HG02938 (cell line): ENCODE results near the gene STRIP2.

Source experiments
- ATAC-seq: cut with Tn5 transposase; IDR thresholded peaks from one replicate; pipeline ENCODE4 v1.9.1; 2021; ENCODE audit warnings: mild to moderate bottlenecking, moderate library complexity; ENCODE audit not compliant: unreplicated experiment

Gene STRIP2

DNA sequence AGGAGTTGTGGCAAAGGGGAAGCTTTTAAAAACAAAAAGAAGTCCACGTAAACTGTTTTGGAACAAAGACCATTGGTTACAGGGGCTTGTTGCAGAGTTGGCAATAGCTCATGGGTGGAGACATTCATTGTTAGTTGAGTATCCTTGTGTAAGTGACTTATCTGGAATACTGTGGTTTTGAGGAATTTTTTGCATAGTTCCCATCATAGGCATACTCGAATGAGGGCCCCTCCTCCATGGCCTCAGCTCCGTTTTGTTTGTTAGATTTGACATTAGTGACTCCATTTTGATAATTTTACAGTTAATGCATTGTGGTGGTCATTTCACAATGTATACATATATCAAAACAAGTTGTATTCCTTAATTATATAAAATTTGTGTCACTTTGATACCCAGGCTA, 55.3 kb downstream of the STRIP2 start:
- no peak for ATAC-seq

DNA sequence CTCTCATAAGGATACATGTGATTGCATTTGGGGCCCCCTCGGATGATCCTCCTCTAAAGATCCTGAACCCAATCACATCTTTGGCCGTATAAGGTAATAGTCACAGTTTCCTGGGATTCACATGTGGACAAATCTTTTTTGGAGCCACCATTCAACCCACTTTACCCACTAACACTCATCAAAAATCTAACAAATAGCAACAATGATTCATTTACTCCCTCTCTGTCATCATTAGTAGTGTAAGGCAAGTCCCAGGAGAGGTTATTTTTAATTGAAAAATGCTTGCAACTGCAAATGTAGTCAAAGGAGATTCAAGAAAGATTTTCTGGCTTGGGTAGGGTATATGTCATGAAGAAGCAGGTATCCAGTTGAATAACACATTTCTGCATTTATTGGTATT, 58.2 kb downstream of the STRIP2 start:
- no peak for ATAC-seq

DNA sequence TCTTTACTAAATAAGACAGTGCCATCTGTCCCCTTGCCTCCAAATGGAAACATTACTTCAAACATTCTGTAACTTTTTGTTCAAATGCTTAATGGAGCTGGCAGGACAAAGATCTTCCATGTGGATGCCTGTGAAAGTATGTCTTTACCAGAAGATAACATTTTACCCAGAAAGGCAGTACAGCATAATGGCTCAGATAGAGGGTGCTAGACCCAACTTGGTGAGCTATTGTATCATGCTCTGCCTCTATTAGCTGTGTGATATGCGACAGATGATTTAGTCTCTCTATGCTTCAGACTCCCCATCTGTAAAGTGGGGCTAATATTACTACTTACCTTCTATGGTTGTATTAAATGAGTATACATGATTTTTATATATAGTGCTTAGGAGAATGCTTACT, 59.3 kb downstream of the STRIP2 start:
- no peak for ATAC-seq

GRCh38 chr7:129494041-129494440, 59.8 kb downstream of the STRIP2 start:
- peak; percentile 82 for ATAC-seq

GRCh38 chr7:129495987-129496386, 61.8 kb downstream of the STRIP2 start:
- ATAC-seq: no peak

DNA sequence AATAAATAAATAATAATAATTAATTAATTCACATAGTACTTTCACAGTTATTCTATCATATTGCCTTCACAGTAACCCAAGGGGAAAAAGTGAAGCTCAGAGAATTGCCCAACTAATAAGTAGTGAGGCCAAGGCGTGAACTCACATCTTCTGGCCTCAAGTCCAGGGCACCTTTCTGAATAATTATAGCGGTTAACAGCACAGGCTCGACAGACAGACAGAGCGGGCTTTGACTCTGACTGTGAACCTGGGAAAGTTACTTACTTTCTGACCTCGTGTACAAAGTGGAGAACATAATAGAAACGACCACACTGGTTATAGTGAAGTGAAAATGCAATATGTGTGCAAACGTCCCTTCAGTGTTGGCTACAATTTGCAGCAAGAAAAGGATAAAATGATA, 62.4 kb downstream of the STRIP2 start:
- no peak for ATAC-seq

DNA sequence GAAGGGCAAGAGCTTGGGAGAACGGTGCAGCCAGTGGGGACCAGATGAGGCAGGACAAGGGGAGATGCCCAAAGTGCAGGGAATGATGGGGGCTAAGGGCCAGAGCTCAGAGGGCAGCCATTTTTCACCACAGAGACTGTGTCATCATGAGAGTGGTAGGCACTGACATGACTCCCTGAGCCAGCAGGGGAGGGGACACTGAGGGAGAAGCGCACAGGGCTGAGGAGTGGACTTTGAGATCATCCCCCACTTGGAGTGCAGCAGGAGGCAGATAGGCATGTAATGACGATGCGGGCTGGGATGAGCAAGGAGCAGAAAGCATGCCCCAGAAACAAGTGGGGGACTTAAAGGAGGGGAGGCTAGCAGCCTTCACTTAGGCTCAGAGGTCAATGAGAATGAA, 62.9 kb downstream of the STRIP2 start:
- ATAC-seq: no peak

DNA sequence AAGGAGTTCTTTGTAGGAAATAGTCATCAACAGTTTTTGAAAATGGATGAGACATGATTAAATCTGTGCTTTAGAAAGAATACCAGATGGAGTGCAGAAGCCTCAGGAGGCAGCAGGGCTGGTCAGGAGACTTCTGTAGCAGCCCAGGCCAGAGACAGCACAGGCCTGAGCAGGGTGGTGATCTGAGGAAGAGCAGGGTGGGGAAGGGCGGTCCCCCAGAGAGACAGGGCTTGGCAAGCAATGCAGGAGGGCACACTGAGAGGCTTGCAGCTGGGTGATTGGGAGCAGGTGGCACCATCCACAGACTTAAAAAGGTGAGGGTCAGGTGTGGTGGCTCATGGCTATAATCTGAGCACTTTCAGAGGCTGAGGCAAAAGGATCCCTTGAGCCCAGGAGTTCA, 63.8 kb downstream of the STRIP2 start:
- no peak for ATAC-seq

DNA sequence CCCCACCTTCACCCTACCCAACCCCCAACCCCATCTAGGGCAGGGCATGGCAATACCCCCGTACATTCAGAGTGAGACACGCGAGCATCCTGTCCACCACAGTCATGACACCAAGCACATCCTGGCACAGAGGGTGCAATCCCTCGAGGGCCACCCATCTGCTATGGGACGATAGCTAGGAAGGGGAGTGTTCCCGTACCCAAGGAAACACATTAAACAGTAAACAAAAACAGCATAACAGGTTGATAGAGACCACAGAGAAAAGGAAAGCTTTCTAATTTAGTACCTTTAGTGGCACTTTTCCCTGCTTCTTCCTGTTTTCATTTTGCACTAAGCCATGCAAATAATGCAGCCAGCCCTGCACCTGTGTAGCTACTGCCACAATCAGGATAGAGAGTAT, 65.8 kb downstream of the STRIP2 start:
- ATAC-seq: no peak

GRCh38 chr7:129501760-129502707, 67.8 kb downstream of the STRIP2 start, which contains the start of gene SMKR1:
SMKR1 (plus strand) TSS chr7:129502531; CDS start chr7:129502825, 294 bp downstream.
- ATAC-seq: peak; percentile 71

GRCh38 chr7:129502708-129503685, 68.8 kb downstream of the STRIP2 start:
- peak; percentile 17 for ATAC-seq

GRCh38 chr7:129503725-129504124, 69.5 kb downstream of the STRIP2 start:
- ATAC-seq: no peak

DNA sequence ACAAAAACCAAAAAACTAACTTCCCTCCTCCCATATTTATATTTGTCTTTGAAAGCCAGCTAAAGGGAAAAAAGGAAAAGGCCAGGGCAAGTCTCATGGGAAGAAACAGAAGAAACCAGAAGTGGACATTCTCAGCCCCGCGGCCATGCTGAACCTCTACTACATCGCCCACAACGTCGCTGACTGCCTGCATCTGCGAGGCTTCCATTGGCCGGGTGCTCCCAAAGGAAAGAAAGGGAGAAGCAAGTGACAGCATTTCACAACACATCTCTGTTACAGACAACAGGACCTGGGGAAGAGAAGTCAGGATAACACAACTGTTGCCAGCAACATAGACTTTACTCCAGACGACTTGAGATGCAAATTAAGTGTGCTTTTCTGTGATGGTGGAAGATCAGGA, 78.0 kb downstream of the STRIP2 start:
- no peak for ATAC-seq

DNA sequence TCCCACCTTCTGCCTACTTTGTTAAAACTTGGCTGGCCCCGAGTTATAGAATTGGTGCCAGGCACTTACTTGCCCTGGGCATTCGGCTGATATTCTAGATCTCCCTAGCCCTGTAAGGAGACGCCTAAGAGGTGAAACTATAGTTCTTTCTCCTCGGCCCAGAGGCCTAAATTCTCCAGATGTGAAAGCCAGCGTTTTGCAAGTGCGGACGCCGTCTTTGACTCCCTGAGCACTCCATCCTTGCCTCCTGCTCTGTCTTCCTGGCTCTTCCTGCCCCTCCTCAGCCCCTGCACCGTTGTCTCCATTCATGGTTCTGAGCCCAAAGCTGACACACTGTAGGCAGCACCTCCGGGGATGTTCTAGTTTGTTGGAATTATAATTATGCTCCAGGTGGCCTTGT, 79.3 kb downstream of the STRIP2 start:
- ATAC-seq: no peak

- no peak for ATAC-seq
These were observed 80.5 kb downstream of the STRIP2 start for GRCh38 chr7:129514683-129515082.

GRCh38 chr7:129515381-129515780, 81.1 kb downstream of the STRIP2 start:
- no peak for ATAC-seq

DNA sequence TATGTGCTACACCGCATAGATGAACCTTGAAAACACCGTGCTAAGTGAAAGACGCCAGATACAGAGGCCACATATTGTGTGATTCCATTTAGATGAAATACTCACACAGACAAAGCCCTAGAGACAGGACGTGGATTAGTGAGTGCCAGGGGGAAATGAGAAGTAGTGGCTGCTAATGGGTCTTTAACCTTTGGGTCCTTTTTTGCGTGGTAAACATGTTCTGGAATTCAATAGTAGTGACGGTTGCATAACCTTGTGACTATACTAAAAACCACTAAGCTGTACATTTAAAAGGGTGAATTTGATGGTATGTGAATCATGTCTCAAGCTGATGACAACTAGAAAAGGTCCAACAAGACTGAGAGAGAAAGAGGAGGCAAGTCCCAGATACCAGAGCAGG, 83.7 kb downstream of the STRIP2 start:
- no peak for ATAC-seq

- no peak for ATAC-seq
These were observed 85.2 kb downstream of the STRIP2 start for GRCh38 chr7:129519464-129519863.

GRCh38 chr7:129522088-129522970, 88.1 kb downstream of the STRIP2 start:
- no peak for ATAC-seq

DNA sequence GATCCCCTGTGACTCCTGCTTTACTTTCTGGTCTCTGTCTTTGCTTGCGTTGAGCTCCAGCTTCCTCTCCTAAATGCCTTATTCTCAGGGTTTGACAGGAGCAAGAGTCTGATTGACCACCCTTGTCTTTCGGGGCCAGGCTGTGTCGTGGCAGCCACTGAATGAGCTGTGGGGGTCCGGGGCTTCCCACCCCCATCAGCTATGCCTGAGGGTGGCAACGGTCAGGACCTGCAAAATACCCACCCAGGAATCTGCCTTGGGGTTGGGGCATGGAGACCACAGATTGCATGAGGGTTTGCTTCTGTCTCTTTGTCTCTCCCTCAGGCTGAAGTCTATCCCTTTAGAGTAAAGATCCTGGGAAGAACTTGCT, 88.7 kb downstream of the STRIP2 start:
- no peak for ATAC-seq

DNA sequence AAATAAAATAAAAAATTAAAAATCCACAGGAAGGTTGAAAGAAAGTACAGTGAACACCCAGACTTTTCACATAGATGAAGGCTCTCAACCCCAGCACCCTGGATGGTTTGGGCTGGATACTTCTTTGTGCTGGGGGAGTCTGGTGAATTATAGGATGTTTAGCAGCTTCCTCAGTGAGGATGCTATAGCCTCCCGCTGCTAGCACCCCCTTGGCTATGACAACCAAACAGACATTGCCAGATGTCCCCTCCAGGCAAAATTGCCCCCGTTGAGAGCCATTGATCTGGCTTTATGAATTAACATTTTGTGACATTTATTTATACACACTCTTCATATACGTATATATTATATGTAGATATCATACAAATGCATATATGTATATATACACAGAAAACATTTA, 89.7 kb downstream of the STRIP2 start:
- no peak for ATAC-seq
